Measurements from ENCODE around the gene SRL. TPM values are rescaled to one million over a fixed set of nuclear protein-coding genes. Genes with fewer than 3 reads are reported as not detected.

Gene SRL
- total and polyA plus RNA-seq, 2 of the 8 experiments (the other 6 are each of a cell fraction or from before 2014, with no cell fraction given): 0.05 TPM; not detected in 1

DNA sequence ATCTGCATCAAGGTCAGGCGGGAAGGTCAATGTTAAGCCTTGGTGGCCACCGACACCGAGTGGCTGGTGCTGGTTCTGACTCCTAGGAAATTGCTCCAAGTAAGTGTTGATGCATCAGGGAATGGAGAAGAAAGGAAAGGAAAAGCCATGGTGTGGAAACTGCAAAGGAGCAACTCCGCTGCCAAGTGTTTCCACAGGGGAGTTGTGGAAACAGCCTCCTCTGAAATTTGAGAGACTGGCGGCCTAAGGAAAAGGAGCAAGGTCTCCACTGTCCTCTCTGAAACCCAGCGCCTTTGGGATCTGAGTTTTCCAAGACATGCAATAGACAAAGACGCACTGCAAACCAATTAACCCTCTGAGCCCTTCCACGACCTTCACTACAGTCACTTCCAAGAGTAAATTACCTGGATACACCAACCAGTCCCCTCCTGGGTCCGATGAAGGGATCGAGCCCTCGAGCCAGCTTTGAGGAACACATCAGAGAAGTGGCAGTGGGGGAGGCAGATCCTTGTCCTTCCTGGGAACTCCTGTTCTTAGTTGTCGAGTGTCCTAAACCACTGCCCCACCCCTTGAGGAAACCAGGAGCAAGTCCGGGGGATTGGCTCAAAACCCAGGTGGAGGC, 51.1 kb downstream of the SRL start:
- Histone ChIP-seq H3K79me2 (ENCODE audit: control insufficient read depth in 1 of 2, insufficient read depth in 2 of 2, low read length in 2 of 2) (no peaks in the 10 kb centered on the region), H4K5ac (ENCODE audit: insufficient read length, low read depth, low read length) (no peak overlapping the region), H3K27me3 (replicated peaks in 1 of 4; ENCODE audit: control insufficient read depth in 3 of 4, extremely low read depth in 1 of 4, insufficient read depth in 3 of 4, low read length in 3 of 4) (no peaks in the 10 kb centered on the region), H3K27ac (ENCODE audit: low read depth, low read length) (no peak overlapping the region), H3K79me1 (ENCODE audit: low read depth, low read length) (no peaks in the 10 kb centered on the region), H2BK15ac (ENCODE audit: low read length) (no peak overlapping the region), H2BK120ac (replicated peaks; ENCODE audit: low read depth, low read length) (no peak overlapping the region), H3K18ac (ENCODE audit: extremely low read depth, low read length) (no peak overlapping the region), H3K4me2 (ENCODE audit: insufficient read depth in 1 of 2, low read depth in 2 of 2, low read length in 2 of 2) (no peak overlapping the region), H2BK20ac (ENCODE audit: low read length) (no peak overlapping the region), H3K4me1 (replicated peaks in 1 of 4; ENCODE audit: control insufficient read depth in 3 of 4, insufficient read depth in 4 of 4, low read length in 3 of 4) (no peaks in the 10 kb centered on the region; a peak in 1 of 7 replicates), H3K23ac (ENCODE audit: insufficient read length) (no peak overlapping the region), H2BK12ac (ENCODE audit: low read depth, low read length) (no peak overlapping the region), H3K23me2 (ENCODE audit: low read depth, low read length) (no peaks in the 10 kb centered on the region), H4K8ac (ENCODE audit: extremely low read depth, insufficient read depth, low read length) (no peak overlapping the region), H4K91ac (replicated peaks; ENCODE audit: insufficient read length, low read length) (no peak overlapping the region), H3K56ac (replicated peaks; ENCODE audit: insufficient read length, low read depth, low read length) (no peak overlapping the region), H3K4ac (replicated peaks; ENCODE audit: insufficient read length, low read depth, low read length) (no peak overlapping the region), H2AK5ac (ENCODE audit: low read depth, low read length) (no peak overlapping the region), H2AFZ (ENCODE audit: low read length) (no peak overlapping the region), H3K36me3 (ENCODE audit: control insufficient read depth in 2 of 4, insufficient read depth in 4 of 4, low read length in 3 of 4) (no peaks in the 10 kb centered on the region), H3K4me3 (ENCODE audit: extremely low read depth in 1 of 4, insufficient read depth in 2 of 4, low read depth in 3 of 4, low read length in 4 of 4) (no peak overlapping the region), H4K20me1 (replicated peaks in 1 of 2; ENCODE audit: control insufficient read depth in 1 of 2, insufficient read depth in 2 of 2, low read length in 2 of 2) (no peaks in the 10 kb centered on the region), H2BK5ac (ENCODE audit: low read depth, low read length) (no peak overlapping the region), H3K9me3 (ENCODE audit: insufficient read depth in 2 of 2, low read depth in 1 of 2, low read length in 1 of 2) (no peaks in the 10 kb centered on the region; a peak in 1 of 4 replicates), H3K14ac (ENCODE audit: insufficient read length) (no peak overlapping the region), H3K9ac (replicated peaks in 1 of 4; ENCODE audit: extremely low read depth in 1 of 4, low read depth in 3 of 4, low read length in 3 of 4) (no peak overlapping the region)
- DNase-seq (ENCODE audit: low read depth in 1 of 2, low spot score in 2 of 2): no peak
- no peak for FAIRE-seq
- POLR2A ChIA-PET (ENCODE audit: partially characterized antibody): interaction anchor here (0.6 to 1.0 kb wide), 2 partner anchors 81 to 117 kb away, joined by 3 to 4 read pairs; no protein-coding TSS in a partner anchor
- 90% methylated on average over 13 of the region's 13 CpGs; no CpG with 5 or more reads in 1 of the 2 experiments for WGBS, 2 experiments (ENCODE audit: extremely low coverage in 1 of 2, insufficient coverage in 1 of 2, insufficient read length in 1 of 2, insufficient replicate concordance in 2 of 2, low coverage in 1 of 2, low lambda C conversion rate in 2 of 2, missing lambda C conversion rate in 1 of 2)
- CTCF ChIA-PET (ENCODE audit: partially characterized antibody): interaction anchor here (0.7 to 2.6 kb wide), 4 partner anchors 13 to 208 kb away, joined by 3 to 7 read pairs (median 4); no protein-coding TSS in a partner anchor
- TF ChIP-seq CBX8 (IDR thresholded peaks at IDR 0.05; ENCODE audit: borderline replicate concordance, low read depth, low read length): no peak
- no peak for TF ChIP-seq FOSL1 (IDR thresholded peaks at IDR 0.05; ENCODE audit: insufficient read depth, low read depth, low read length)
- no peak for TF ChIP-seq SIX5 (IDR thresholded peaks at IDR 0.05; ENCODE audit: low read depth, low read length)
- TF ChIP-seq KDM4A (IDR thresholded peaks at IDR 0.05; ENCODE audit: low read depth, low read length, severe bottlenecking): no peak
- TF ChIP-seq RNF2 (IDR thresholded peaks at IDR 0.05; ENCODE audit: borderline replicate concordance, low read depth, low read length, missing control alignments, poor library complexity, severe bottlenecking): no peak
- TF ChIP-seq POLR2AphosphoS5 (IDR thresholded peaks at IDR 0.05; ENCODE audit: low read depth, low read length): no peak
- TF ChIP-seq RXRA (IDR thresholded peaks at IDR 0.05; ENCODE audit: insufficient read depth, low read depth, low read length): no peak
- TF ChIP-seq, protein P1, sequence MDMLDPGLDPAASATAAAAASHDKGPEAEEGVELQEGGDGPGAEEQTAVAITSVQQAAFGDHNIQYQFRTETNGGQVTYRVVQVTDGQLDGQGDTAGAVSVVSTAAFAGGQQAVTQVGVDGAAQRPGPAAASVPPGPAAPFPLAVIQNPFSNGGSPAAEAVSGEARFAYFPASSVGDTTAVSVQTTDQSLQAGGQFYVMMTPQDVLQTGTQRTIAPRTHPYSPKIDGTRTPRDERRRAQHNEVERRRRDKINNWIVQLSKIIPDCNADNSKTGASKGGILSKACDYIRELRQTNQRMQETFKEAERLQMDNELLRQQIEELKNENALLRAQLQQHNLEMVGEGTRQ (IDR thresholded peaks at IDR 0.05; ENCODE audit: low read length): no peak
- TF ChIP-seq EGR1 (IDR thresholded peaks at IDR 0.05; ENCODE audit: borderline replicate concordance, low read depth, low read length): no peak
- no peak for TF ChIP-seq KDM5A (IDR thresholded peaks at IDR 0.05; ENCODE audit: low read length)
- no peak for TF ChIP-seq SP1 (IDR thresholded peaks at IDR 0.05; ENCODE audit: low read depth, low read length)
- no peak for TF ChIP-seq POLR2A (IDR thresholded peaks at IDR 0.05; ENCODE audit: control extremely low read depth in 1 of 2, low read depth in 2 of 2, low read length in 2 of 2)
- no peak for TF ChIP-seq TAF7 (optimal IDR thresholded peaks at IDR 0.05; ENCODE audit: borderline replicate concordance, low read depth, low read length)

All from H1 (cell line).